Esophagus muscularis mucosa (tissue), 4 donors: ENCODE data around the gene RUNX1.
"Not testable (repeated sequence)": the region's sequence is repeated elsewhere in the genome, so short reads cannot be mapped to it uniquely, and the experiment has no call there.

Source experiments
- CTCF ChIP-seq, 3 experiments: fragments of 200-600 bp in 2 of 3; fragments of 450-650 bp in 1 of 3; sonication (generic) in 2 of 3; IDR thresholded peaks; one replicate each; pipeline ENCODE4 v1.5.1; 2017 to 2019; ENCODE audit warnings: antibody characterized with exemption in 3 of 3, mild to moderate bottlenecking in 2 of 3, moderate library complexity in 1 of 3
- EP300 ChIP-seq: sonication (generic); formaldehyde crosslinking; IDR thresholded peaks from one replicate; pipeline ENCODE4 v1.6.1; 2017; ENCODE audit warnings: antibody characterized with exemption
- POLR2A ChIP-seq: fragments of 450-650 bp; IDR thresholded peaks from one replicate; pipeline ENCODE4 v1.6.1; 2017; ENCODE audit warnings: antibody characterized with exemption, moderate library complexity, mild to moderate bottlenecking, low read depth

- not testable (repeated sequence) for TF ChIP-seq CTCF (IDR thresholded peaks at IDR 0.05); POLR2A; EP300
These were observed 82.2 kb downstream of the RUNX1 start for GRCh38 chr21:34966881-34967280.
